OCI-LY7 (cell line): ENCODE results near the gene TNFAIP8L2. TPM values are rescaled to one million over a fixed set of nuclear protein-coding genes. Genes with fewer than 3 reads are reported as not detected.

Experiments
- BruUV-seq: library from RNA; stranded (reverse); fragments of 400-500 nt; replicated peaks from 2 replicates; lab custom pipeline; 2021; lab: Mats Ljungman, UMichigan
- CTCF ChIA-PET: fragments of 300-600 bp; sonication (Branson Sonifier 250); formaldehyde crosslinking; loops from one replicate; lab custom pipeline; 2022; ENCODE audit warnings: antibody characterized with exemption; ENCODE audit not compliant: unreplicated experiment; lab: Charles Lee
- POLR2A ChIA-PET: fragments of 300-600 bp; sonication (Branson Sonifier 250); formaldehyde crosslinking; loops from one replicate; lab custom pipeline; 2022; ENCODE audit warnings: antibody characterized with exemption; lab: Charles Lee
- DNase-seq: peaks from one replicate; pipeline ENCODE4 v3.0.0-alpha.2; 2015; ENCODE audit warnings: low spot score
- H2AFZ ChIP-seq: fragments of 200-600 bp; sonication (generic), shearing (Covaris generic); 2 replicates; pipeline ENCODE4 v1.6.1; 2014; ENCODE audit warnings: mild to moderate bottlenecking, antibody characterized with exemption, low read length, moderate library complexity
- H3K27ac ChIP-seq: fragments of 200-600 bp; sonication (generic); 2 replicates; pipeline ENCODE4 v1.5.1; 2014; ENCODE audit warnings: mixed run types, low read depth, mild to moderate bottlenecking, moderate library complexity, low read length, inconsistent platforms; ENCODE audit not compliant: poor library complexity, severe bottlenecking
- H3K36me3 ChIP-seq: fragments of 200-600 bp; sonication (generic); 2 replicates; pipeline ENCODE4 v1.6.1; 2014; ENCODE audit warnings: mild to moderate bottlenecking, antibody characterized with exemption, low read length, moderate library complexity, mixed read lengths; ENCODE audit not compliant: insufficient read depth
- H3K4me1 ChIP-seq: fragments of 200-600 bp; sonication (generic); 2 replicates; pipeline ENCODE4 v1.5.1; 2014; ENCODE audit warnings: mild to moderate bottlenecking, low read length; ENCODE audit not compliant: insufficient read depth, poor library complexity, severe bottlenecking
- H3K4me2 ChIP-seq: fragments of 200-600 bp; sonication (generic); 2 replicates; pipeline ENCODE4 v1.6.1; 2014; ENCODE audit warnings: mild to moderate bottlenecking, low read length
- H3K4me3 ChIP-seq: fragments of 200-600 bp; sonication (generic); 2 replicates; pipeline ENCODE4 v1.5.1; 2014; ENCODE audit warnings: mild to moderate bottlenecking, low read depth, low read length; ENCODE audit not compliant: poor library complexity, severe bottlenecking
- H3K79me2 ChIP-seq: fragments of 200-600 bp; sonication (generic); 2 replicates; pipeline ENCODE4 v1.6.1; 2016; ENCODE audit warnings: low read depth, mild to moderate bottlenecking, low read length, moderate library complexity, mixed read lengths; ENCODE audit not compliant: insufficient read depth
- H3K9me2 ChIP-seq: fragments of 200-600 bp; sonication (generic); 2 replicates; pipeline ENCODE4 v1.6.1; 2016; ENCODE audit warnings: mild to moderate bottlenecking, low read length, mixed read lengths; ENCODE audit not compliant: insufficient read depth
- H3K9me3 ChIP-seq: fragments of 200-600 bp; sonication (generic); 2 replicates; pipeline ENCODE4 v1.6.1; 2014; ENCODE audit warnings: mild to moderate bottlenecking, mixed run types, low read length, mixed read lengths
- H4K20me1 ChIP-seq: fragments of 200-600 bp; sonication (generic); 2 replicates; pipeline ENCODE4 v1.6.1; 2014; ENCODE audit warnings: mild to moderate bottlenecking, antibody characterized with exemption, low read length, moderate library complexity, mixed read lengths; ENCODE audit not compliant: insufficient read depth
- EZH2phosphoT487 ChIP-seq: fragments of 200-600 bp; sonication (generic); IDR thresholded peaks from 2 replicates; pipeline ENCODE4 v1.6.1; 2018; ENCODE audit warnings: low read depth, borderline replicate concordance, mild to moderate bottlenecking, mixed run types, antibody characterized with exemption, low read length, moderate library complexity, mixed read lengths
- intact Hi-C: fragments of 100-400 bp; cut with micrococcal nuclease; formaldehyde crosslinking; loops from one replicate; pipeline ENCODE4 v1.10.0; 2022; ENCODE audit not compliant: unreplicated experiment
- total RNA-seq, 2 experiments: library from RNA; depleted of rRNA in 1 of 2; stranded (reverse); fragments of >200 nt in 1 of 2; shearing (Covaris generic) in 1 of 2; gene quantifications; 2 replicates each; pipeline ENCODE4 v1.2.3, GENCODE V29; 2014 to 2022
- TF ChIP-seq, protein P1 (sequence below): fragments of 200-600 bp; sonication (generic); conservative IDR thresholded peaks from 2 replicates; pipeline ENCODE4 v1.5.1; 2014; ENCODE audit warnings: mild to moderate bottlenecking, antibody characterized with exemption, low read length, moderate library complexity, mixed read lengths

Gene TNFAIP8L2
- total RNA-seq, 2 experiments from 2014 or later: 9.2 to 12.5 TPM

DNA sequence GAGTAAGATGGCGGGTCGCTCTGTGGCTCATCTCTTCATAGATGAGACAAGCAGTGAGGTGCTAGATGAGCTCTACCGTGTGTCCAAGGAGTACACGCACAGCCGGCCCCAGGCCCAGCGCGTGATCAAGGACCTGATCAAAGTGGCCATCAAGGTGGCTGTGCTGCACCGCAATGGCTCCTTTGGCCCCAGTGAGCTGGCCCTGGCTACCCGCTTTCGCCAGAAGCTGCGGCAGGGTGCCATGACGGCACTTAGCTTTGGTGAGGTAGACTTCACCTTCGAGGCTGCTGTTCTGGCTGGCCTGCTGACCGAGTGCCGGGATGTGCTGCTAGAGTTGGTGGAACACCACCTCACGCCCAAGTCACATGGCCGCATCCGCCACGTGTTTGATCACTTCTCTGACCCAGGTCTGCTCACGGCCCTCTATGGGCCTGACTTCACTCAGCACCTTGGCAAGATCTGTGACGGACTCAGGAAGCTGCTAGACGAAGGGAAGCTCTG is 2.4 kb downstream of the TNFAIP8L2 start:
- Histone ChIP-seq H3K9me2 (no peaks in the 10 kb centered on the region), H3K4me3 (no peak overlapping the region), H2AFZ (no peak overlapping the region), H3K36me3 (peaks cover 16% of the 10 kb centered on the region; the same call in 1 of the 2 replicates), H3K9me3 (no peaks in the 10 kb centered on the region), H3K79me2 (peaks cover 9% of the 10 kb centered on the region; the same call in 1 of the 2 replicates), H3K4me1 (peaks cover 38% of the 10 kb centered on the region), H3K27ac (no peak overlapping the region), H3K4me2 (peak overlapping the region; percentile 40; the same call in 1 of the 2 replicates), H4K20me1 (no peaks in the 10 kb centered on the region)
- no TSS peak for BruUV-seq
- POLR2A ChIA-PET: interaction anchor here (0.9 kb wide), 1 partner anchor 17 kb away, joined by 3 read pairs; no protein-coding TSS in a partner anchor
- no peak for TF ChIP-seq EZH2phosphoT487
- TF ChIP-seq, protein P1, sequence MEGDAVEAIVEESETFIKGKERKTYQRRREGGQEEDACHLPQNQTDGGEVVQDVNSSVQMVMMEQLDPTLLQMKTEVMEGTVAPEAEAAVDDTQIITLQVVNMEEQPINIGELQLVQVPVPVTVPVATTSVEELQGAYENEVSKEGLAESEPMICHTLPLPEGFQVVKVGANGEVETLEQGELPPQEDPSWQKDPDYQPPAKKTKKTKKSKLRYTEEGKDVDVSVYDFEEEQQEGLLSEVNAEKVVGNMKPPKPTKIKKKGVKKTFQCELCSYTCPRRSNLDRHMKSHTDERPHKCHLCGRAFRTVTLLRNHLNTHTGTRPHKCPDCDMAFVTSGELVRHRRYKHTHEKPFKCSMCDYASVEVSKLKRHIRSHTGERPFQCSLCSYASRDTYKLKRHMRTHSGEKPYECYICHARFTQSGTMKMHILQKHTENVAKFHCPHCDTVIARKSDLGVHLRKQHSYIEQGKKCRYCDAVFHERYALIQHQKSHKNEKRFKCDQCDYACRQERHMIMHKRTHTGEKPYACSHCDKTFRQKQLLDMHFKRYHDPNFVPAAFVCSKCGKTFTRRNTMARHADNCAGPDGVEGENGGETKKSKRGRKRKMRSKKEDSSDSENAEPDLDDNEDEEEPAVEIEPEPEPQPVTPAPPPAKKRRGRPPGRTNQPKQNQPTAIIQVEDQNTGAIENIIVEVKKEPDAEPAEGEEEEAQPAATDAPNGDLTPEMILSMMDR: no peak
- intact Hi-C loops: no loop called here
- no peak for DNase-seq
- CTCF ChIA-PET: no interaction called here

DNA sequence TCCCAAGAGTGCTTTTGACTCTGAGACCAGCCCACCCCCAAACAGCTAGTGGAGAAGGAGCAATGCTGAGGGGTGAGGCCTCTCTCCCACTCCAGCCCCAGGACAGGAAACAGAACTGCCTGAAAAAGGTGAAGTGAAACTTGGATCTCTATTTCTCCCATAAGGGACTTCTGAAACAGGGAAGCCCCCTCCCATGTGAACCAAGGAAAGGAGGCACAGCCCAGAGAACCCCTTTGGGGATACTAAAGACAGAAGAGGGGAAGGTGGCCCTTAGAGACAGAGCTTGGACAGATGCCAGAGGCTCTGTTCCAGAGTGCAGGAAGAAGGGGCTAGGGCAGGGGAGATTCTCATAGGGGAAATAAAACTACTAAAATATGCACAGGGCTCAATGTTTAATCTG is 2.9 kb downstream of the TNFAIP8L2 start:
- Histone ChIP-seq H3K4me1 (peaks cover 41% of the 10 kb centered on the region), H3K4me3 (no peak overlapping the region), H3K4me2 (peak overlapping the region; percentile 40), H3K9me2 (no peaks in the 10 kb centered on the region), H3K79me2 (peaks cover 9% of the 10 kb centered on the region; the same call in 1 of the 2 replicates), H3K36me3 (peaks cover 16% of the 10 kb centered on the region; the same call in 1 of the 2 replicates), H4K20me1 (no peaks in the 10 kb centered on the region), H3K27ac (no peak overlapping the region), H2AFZ (no peak overlapping the region), H3K9me3 (no peaks in the 10 kb centered on the region)
- CTCF ChIA-PET: no interaction called here
- TF ChIP-seq, protein P1: no peak
- TF ChIP-seq EZH2phosphoT487: no peak
- BruUV-seq: no TSS peak
- intact Hi-C loops: no loop called here
- no peak for DNase-seq
- POLR2A ChIA-PET: interaction anchor here (0.9 kb wide), 1 partner anchor 18 kb away, joined by 3 read pairs; no protein-coding TSS in a partner anchor

DNA sequence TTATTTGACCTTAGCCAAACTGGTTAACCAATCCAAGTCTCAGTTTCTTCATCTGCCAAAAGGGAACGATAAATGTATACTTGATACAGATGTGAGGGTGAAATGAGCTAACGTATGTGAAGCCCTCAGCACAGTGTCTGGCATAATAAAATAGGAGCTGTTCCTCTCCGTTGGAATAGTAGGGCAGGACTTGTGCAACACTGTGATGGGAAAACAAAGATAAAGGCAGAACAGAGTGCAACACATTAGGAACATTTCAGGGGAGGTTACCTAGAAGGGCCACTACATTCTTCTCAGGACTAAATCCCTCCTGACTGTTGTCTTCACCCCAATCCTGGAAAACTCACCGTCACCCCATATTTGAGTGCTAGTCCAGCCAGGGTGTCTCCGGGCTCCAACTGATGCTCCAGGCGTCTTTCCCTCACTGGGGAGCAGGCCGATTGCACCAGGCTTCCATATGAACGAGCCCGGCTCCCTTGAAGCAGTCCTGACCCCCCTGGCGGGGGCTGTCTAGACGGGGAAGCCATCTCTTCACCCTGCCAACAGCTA is 8.4 kb downstream of the TNFAIP8L2 start:
- Histone ChIP-seq H3K4me3 (peak overlapping the region; percentile 90), H3K9me2 (no peaks in the 10 kb centered on the region), H3K4me2 (peak overlapping the region; percentile 74), H4K20me1 (no peaks in the 10 kb centered on the region), H3K79me2 (peaks cover 13% of the 10 kb centered on the region; the same call in 1 of the 2 replicates), H2AFZ (0 out of 2 replicates have a peak overlapping the region, but pooled peaks have one; percentile 87), H3K27ac (no peak overlapping the region), H3K4me1 (peaks cover 24% of the 10 kb centered on the region), H3K36me3 (peaks cover 24% of the 10 kb centered on the region), H3K9me3 (no peaks in the 10 kb centered on the region)
- DNase-seq: no peak
- intact Hi-C loops: no loop called here
- POLR2A ChIA-PET: no interaction called here
- CTCF ChIA-PET: no interaction called here
- BruUV-seq: TSS peak; percentile 49
- TF ChIP-seq, protein P1: no peak
- no peak for TF ChIP-seq EZH2phosphoT487
